HG03558 (cell line): ENCODE measurements around the gene STAT4.

ENCODE experiments used
- ATAC-seq: cut with Tn5 transposase; IDR thresholded peaks from one replicate; pipeline ENCODE4 v1.9.1; 2021; ENCODE audit warnings: moderate number of reproducible peaks; ENCODE audit not compliant: unreplicated experiment; ENCODE audit errors: extremely low read depth

Gene STAT4

DNA sequence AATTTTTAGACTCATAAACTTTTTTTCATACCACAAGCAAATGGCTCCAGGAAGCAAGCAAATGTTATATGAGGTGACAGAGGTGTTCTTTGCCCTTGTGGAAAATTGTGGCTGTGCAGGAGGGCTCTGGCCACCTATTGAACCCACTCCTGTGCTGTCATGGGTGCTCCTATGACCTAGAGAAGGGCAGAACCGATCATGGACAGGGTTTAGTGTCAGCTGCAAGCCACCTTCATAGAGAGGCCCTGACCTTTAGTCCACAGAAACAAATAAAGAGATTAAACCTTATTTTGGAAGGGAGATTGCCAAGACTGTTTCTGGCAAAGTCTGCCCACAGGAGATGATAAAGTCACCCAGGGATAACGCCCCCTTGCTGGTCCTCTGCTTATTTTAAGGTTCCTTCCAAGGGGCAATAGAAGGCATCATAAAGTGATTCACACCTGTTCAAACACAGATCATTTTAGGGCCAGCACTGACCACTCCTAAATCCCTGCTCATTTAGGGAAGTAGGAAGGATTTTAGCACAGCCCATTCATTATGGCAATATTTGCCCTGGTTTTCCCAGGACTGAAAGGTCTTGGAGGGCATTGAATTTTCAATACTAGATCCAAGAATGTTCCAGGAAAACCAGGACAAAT lies 26.1 kb upstream of the STAT4 start:
- no peak for ATAC-seq

DNA sequence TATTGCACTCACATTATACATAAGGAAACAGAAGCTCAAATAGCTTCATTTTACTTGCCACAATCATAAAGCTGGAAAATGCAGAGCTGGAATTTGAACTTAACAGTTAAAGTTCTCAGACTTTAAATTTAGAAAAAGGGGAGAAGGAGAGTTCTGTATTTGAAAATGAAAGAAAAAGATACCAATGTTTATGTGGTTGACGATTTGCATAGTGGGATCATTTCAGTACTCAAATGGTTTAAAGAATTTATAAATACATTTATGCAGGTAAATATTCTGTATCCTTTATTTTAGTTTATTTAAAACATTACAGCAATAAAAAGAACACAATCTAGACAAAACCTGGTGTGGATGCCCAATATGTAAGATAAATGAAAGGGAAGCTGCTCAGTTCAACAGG lies 25.5 kb upstream of the STAT4 start:
- no peak for ATAC-seq

DNA sequence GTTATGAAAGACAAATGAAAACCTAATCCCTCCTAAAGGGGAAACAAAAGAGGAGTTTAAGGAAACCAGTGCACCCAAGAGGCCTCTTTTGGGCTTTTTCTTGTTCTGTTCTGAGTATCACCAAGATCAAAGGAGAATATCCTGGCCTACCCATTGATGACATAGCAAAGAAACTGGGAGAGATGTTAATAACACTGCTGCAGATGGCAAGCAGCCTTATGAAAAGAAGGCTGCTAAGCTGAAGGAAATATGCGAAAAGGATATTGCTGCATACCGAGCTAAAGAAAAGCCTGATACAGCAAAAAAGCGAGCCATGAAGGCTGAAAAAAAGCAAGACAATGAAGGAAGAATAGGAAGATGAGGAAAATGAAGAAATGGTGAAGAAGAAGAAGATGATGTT lies 23.6 kb upstream of the STAT4 start:
- ATAC-seq, result no peak

DNA sequence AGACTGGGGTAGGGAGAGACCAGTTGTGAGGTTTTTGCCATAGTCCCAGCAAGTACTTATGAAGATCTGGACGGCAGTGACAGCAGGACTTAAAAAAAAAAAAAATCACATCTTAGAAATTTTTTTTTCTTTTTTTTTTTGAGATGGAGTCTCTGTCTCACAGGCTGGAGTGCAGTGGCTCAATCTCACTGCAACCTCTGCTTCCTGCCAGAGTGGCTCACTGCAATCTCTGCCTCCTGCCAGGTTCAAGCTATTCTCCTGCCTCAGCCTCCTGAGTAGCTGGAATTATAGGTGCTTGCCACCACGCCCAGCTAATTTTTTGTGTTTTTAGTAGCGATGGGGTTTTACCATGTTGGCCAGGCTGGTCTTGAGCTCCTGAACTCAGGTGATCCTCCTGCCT lies 22.4 kb upstream of the STAT4 start:
- ATAC-seq, result no peak

DNA sequence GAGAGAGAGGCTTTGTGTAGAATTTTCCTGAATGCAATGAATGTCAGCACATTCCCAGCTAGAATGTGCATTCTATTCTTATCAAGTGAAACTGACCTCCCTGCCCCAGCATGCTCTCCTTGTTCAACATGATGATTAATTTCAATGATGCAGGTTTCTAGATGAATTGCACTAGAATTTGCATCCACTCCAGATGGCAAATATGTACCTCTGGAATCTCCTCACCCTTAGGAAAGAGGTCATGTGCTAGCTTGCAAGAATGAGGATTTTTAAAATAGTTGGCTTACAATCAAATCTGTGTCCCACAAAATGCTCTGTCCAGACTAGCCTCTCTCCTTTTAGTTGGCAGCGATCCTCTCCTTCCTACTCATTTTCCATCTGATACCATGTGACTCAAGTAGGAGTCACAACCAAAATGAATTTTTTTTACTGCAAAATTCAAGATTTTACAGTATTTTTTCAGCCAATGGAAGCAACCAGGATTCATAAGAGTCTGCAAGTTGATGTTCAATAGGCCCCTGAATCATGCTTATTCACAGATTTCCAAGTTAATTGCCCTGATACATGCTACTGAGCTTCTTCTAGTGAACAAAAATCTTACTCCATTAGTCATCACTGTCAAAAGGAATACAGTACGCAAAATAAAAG lies 21.0 kb upstream of the STAT4 start:
- no peak for ATAC-seq

DNA sequence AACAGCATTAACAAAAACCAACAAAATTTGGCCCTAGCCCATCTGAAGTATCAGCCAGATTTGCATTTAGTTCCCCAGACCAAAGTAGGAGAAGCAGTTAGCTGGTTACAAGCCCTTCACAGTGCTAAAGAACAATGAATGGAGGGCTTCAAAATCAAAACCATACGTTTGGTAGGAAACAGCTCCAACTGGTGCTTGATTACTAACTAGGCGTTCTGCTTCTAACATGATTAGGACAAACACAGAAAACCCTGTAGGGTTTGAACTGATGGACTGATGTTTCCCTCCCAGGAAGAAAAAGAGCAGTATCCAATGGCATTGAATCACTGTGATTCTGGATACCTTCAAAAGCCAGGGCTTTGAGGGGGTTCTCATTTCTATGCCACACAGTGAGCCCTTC lies 20.5 kb upstream of the STAT4 start:
- no peak for ATAC-seq

DNA sequence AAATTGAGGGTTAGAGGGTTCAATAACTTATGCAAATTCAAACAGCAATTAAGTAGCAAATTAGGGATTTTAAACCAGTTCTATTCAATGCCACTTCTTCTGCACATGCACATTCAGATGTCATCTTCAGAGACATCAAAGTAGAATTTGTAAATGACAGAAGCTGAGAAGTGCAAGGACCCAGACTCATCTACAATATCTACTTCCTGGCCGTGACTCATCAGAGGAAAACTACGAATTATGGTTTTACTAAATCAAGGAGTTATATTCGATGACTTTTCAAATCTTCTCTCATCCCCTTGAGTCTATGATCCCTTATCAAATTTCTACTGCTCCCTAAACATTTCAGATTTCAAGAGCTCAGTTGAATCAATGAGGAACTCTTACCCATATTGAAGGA lies 20.0 kb upstream of the STAT4 start:
- no peak for ATAC-seq

DNA sequence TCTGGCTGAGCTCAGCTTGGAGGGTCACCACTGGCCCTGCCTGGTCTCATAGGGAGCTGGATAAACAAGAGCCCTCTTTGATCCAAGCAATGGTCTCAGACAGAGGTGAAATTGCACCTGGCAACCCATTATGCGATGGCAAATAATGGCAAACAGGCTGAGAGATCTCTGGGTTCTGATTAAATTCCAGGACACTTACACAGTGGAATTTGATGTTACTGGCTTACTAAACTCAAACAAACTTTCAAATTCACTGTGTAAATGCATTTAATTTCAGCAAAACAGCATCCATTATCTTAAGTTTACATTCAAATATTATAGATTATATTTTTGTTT lies 19.5 kb upstream of the STAT4 start:
- no peak for ATAC-seq

DNA sequence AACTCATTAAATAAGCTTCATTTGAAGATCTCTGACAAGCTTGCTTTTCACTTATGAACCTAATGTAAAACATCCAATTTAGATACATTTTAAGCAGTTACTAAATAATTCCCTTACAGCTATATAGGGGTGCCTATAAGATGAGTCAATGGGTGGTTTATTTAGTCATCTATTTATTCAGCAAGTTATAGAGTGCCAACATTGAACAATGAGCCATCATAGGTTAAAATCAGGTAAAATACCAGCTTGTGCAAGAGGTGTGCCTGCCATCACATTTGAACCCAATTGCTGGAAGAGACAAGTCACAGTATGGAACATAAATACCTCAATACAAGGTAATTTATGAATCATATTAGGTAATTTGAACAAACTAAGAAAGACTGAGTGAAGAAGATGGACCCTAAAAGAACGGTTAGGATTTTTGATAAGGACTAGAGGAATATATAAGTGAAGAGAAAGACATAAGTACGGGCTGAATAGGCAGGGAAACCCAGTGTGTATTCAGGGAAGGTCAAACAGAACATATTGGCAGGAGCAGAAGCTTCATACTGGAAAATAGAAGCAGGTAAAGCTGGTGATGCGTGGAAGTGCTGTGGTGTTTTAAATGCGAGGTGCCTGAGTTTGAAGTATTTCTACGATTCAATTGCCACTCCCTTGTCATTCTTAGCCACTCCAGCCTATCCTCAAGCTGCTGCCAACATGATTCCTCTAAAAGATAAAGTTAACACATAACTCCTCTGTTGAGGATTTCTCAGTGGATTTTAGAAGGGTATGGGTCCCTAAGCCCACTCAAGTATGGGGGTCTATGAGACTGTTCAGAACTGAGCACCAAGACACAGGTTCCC lies 18.9 kb upstream of the STAT4 start:
- no peak for ATAC-seq

DNA sequence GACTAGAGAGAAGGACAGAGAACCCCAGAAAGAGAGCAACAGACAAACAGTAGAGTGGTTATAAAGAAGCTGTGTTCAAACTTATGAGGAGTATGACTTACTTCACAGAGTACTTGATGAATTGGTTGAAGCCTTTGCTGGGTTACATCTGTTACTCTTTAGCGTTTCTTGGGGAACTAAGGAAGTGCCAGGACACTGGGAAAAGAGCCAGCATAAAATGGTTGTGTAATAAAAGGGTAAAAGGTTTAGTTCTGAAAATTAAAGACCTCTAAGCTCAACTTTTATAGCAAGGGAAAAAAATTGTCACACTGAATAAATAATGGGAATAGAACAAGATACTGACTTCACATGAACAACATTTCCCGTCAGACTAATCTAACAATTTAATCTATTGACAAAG lies 17.0 kb upstream of the STAT4 start:
- no peak for ATAC-seq

DNA sequence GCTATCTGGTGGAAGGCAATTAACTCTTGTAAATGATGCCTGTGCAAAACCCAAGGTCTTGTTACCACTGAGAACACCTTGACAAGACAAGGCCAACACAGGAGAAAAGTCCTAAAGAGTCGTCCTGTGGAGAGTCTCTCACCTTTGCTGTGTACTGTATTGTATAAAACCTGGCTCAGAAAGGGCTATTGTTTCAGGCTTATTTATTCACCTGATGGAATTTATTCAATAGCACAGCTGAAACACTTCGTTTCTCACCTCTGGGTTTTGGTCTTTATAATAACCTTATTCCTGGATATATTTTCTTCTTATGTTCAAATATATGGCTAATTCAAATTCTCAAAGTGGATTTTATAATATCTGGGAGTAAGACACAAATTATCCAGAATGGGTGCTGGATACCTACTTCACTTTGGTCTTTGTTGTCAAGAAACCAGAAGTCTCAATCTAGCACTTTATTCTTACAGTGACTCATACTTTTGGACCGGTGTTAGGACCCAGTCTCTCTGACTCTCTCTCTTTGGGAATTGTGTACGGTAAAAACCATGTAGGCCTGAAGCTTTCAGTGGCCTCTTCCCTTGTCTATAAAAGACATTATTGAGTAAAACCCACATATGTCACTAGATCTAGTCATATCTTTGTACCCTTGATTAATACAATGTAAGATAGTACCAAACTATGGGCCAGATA lies 16.1 kb upstream of the STAT4 start:
- ATAC-seq, result no peak

DNA sequence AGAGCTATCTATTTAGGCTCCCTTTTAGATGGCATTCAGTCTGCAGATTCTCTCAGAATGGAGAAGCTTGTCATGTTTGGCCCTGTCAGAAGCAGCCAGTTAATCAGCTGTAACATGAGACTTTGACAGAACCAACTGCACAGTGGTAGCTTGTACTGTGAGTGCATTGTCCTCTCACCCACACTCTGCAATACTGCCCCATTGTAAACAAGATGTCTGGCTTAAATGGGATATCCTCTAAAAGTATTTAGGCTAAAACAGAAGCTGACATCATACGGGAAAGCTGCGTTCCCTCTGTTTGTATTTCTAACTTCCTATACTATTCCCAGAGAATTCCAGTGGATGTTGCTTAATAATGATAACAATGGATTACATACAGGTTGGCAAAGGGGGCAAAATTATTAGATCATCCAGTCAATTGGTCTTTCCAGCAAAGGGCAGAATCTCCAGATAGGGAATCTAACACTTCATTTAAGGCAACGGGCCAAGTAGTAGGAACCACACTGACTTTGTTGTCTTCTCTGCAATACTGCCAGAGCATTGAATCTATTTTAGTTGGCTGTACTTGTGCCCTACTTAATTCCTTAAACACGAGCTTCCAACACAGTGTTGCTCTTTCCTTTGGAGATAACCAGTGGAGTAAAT lies 15.4 kb upstream of the STAT4 start:
- ATAC-seq, result no peak

DNA sequence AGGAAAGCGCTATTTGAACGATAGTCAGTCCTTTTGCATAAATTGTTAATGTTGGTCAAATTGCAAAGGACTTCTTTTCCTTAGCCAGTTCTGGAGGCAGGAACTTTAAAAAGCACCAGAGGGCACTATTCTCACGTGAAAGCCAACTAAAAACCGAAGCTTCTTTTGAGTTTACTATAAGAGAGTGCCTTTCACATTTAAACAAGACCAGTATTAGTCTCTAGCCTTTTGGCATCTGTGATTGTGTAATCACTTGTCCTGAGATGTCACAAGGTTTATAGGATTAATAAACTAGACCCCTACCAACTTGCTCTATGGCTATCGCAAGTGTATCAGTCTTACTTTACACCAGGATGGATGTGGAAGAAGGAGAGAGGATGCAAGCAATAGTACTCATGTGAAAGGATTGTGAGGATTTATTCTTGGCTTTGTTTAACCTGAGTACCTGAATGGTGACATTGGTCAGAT lies 14.4 kb upstream of the STAT4 start:
- ATAC-seq, result no peak

DNA sequence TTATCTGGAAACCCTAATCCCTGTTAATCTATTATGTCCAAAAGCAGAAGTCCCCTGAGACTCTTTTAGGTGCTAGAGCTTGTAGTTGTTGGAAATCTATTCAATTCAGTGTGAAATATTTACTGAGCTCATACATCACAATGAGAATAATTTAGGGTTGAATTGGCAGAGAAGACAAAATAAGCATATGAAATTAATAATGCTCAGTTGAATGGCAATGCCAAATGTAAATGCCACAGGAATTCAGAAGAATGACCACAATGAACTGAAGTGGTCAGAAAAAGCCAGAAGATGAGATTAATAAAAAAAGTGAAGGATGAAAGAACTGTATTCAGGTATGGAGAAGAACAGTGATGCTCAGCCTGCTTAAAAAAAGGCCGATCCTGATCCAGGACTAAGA lies 8.0 kb upstream of the STAT4 start:
- ATAC-seq, result no peak

DNA sequence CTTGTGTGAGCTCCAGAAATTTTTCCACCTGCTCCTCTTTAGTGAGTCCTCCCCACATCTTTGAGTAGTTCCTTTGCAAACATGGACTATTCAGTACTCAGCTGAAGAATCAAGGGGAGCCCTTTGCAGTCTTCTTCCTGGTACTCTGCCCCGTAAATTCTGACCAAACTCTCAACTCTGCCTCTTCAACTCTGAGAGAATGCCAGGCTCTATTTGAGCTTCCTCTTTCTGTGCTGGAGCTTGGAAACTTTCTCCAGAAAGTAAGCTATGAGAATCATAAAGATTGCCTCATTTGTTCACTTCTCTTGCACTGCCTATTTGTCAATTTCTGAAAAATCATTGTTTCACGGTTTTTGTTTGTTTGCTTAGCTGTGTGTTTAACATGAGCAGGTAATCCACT lies 7.4 kb upstream of the STAT4 start:
- ATAC-seq, result no peak

DNA sequence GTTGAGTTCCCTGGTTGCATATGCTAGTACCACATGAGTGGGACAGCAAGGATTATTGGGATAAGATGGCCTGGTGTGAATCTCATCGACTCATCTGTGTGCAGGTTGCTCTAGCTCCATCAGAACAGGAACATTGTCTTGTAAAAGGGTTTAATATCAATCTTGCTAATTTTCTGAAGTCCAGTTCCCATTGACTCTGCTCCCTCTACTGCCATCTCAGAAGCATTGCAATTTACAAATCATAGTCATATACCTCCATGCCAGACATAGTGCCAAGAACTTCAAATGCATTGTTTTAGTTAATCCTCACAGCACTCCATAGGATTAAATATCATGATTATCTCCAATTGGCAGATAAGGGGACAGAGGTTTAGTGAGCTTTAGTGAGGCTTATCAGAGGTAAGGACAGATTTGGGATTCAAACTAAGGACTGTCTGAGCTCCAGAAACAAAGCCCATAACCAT lies 4.8 kb upstream of the STAT4 start:
- peak; percentile 42 for ATAC-seq

DNA sequence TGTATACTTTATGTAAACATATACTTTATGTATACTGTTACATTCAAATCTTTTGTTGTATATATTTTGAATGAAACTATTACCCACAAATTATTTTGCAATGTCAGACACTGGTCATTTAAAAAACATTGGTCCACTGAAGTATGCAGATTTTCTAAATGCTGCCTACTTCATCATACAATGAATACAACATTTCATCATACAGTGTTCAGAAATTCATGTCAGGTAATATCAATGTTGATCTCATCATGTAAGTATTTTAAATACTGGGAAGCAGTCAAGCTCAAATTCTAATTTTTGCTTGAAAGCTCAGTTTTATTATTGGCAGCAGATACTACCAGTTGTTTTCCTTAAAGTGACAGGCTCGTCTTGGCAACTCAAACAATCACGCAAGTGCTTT lies 2.9 kb upstream of the STAT4 start:
- ATAC-seq, result no peak

DNA sequence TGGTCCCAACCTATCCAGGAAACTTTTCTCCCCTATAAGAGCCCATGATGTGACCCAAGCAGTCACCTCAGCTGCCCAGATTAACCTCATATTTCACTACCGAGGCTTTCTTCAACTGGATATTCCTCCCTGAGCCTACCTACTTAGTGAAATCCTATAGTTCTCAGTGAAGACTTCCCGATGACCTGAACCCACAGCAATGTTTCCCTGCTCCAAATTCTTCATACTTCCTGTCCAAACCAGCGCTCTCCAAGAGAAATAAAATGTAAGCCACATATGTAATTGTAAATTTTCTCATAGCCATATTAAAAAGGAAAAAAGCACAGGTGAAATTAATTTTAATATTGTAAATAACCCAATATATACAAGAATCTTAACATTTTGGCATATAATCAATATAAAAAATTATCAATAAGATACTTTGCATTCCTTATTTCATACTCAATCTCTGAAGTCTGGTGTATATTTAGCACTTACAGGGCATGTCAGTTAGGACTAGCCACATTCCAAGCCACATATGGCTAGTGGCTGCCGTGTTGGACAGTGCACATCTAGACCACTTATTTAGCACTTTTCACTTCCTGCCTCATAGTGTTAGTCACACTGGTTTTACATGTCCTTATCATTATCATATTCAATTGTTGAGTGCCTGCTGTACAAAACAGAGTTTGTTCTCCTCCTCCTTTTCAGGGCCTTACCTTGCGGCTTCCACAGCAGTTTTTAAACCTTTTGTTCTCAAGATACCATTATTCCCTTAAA lies 1.9 kb upstream of the STAT4 start:
- no peak for ATAC-seq

DNA sequence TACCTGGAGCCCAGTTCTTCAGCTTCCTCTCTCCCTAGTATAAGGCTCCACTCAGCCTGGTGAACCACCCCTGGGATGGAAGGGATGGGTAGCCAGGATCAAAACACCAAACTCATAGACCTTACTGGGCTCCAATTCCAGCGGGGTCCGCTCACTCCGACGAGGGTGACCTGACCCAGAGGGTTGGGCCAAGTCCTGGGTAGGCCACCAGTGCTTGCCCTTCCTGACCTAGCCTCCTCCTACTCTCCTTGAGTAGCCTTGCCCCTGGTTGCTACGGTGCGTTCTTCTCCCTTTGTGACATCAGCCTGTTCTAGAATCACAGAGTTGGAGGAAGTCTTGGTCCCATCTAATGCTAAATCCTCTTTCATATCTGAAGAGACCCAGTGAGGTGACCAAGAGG lies 537 bp upstream of the STAT4 start:
- no peak for ATAC-seq

DNA sequence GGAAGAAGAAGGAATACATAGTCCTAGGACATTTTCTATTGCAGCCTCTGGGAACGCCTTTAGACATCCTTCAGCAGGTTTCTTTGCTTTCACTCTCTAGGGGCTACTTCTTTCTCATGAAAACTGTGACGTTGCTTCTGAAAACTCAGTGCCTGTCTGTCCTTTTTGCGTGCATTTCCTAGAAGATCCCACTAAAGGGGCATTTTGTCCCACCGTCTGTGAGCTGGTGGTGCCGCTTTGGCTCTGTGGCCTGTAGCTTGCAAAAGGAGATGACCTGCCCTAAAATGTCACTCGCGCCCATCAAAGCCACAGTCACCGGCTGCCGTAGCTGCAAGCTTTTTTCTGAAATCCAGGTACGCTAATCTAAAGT lies 579 bp downstream of the STAT4 start:
- no peak for ATAC-seq
